ENCODE results near the gene ARRDC2.

Gene ARRDC2

GRCh38 chr19:17966129-17966483 is 41.9 kb upstream of the ARRDC2 start:
- H3K27ac ChIP-seq (replicated peaks): no peak overlapping the region
- H3K27me3 ChIP-seq (ENCODE audit: insufficient read depth, poor library complexity, severe bottlenecking): peaks cover 29% of the 10 kb centered on the region
- DNase-seq (ENCODE audit: low read depth in 1 of 2, low spot score in 1 of 2): no peak
- H3K4me3 ChIP-seq (replicated peaks; ENCODE audit: insufficient read depth, low read length): no peak overlapping the region
- TF ChIP-seq POLR2AphosphoS5 (IDR thresholded peaks at IDR 0.05; ENCODE audit: low read depth) (no peak), SPI1 (IDR thresholded peaks at IDR 0.05; ENCODE audit: borderline replicate concordance, low read depth) (no peak), GABPA (IDR thresholded peaks at IDR 0.05; ENCODE audit: low read depth) (no peak)

GRCh38 chr19:17966550-17967256 is 41.3 kb upstream of the ARRDC2 start, which contains the start of gene KCNN1:
Gene KCNN1 (plus strand): TSS chr19:17967107. CDS start chr19:17973889, 6,782 bp downstream.
- DNase-seq (ENCODE audit: low read depth in 1 of 2, low spot score in 1 of 2): no peak
- TF ChIP-seq SPI1 (IDR thresholded peaks at IDR 0.05; ENCODE audit: borderline replicate concordance, low read depth) (no peak), REST (IDR thresholded peaks at IDR 0.05; ENCODE audit: insufficient replicate concordance, low read depth) (no peak), GABPA (IDR thresholded peaks at IDR 0.05; ENCODE audit: low read depth) (no peak), POLR2AphosphoS5 (IDR thresholded peaks at IDR 0.05; ENCODE audit: low read depth) (no peak), CTCF (IDR thresholded peaks at IDR 0.05; ENCODE audit: insufficient read depth, low read length) (no peak)
- Histone ChIP-seq H3K27ac (replicated peaks) (no peak within 1 kb of the TSS), H3K4me3 (replicated peaks; ENCODE audit: insufficient read depth, low read length) (no peak within 1 kb of the TSS), H3K27me3 (ENCODE audit: insufficient read depth, poor library complexity, severe bottlenecking) (peaks cover 29% of the 10 kb centered on the region)

GRCh38 chr19:17967257-17968051 is 40.5 kb upstream of the ARRDC2 start:
- DNase-seq (ENCODE audit: low read depth in 1 of 2, low spot score in 1 of 2): no peak
- Histone ChIP-seq H3K4me3 (replicated peaks; ENCODE audit: insufficient read depth, low read length) (no peak overlapping the region), H3K27me3 (ENCODE audit: insufficient read depth, poor library complexity, severe bottlenecking) (peaks cover 29% of the 10 kb centered on the region), H3K27ac (replicated peaks) (no peak overlapping the region)
- no peak for TF ChIP-seq GABPA (IDR thresholded peaks at IDR 0.05; ENCODE audit: low read depth)
- no peak for TF ChIP-seq POLR2AphosphoS5 (IDR thresholded peaks at IDR 0.05; ENCODE audit: low read depth)
- no peak for TF ChIP-seq SPI1 (IDR thresholded peaks at IDR 0.05; ENCODE audit: borderline replicate concordance, low read depth)
- TF ChIP-seq CTCF (IDR thresholded peaks at IDR 0.05; ENCODE audit: insufficient read depth, low read length): no peak
- no peak for TF ChIP-seq REST (IDR thresholded peaks at IDR 0.05; ENCODE audit: insufficient replicate concordance, low read depth)

- DNase-seq (ENCODE audit: low read depth in 1 of 2, low spot score in 1 of 2): no peak
- Histone ChIP-seq H3K27ac (replicated peaks) (no peak overlapping the region), H3K27me3 (ENCODE audit: insufficient read depth, poor library complexity, severe bottlenecking) (peaks cover 29% of the 10 kb centered on the region), H3K4me3 (replicated peaks; ENCODE audit: insufficient read depth, low read length) (no peak overlapping the region)
- TF ChIP-seq REST (IDR thresholded peaks at IDR 0.05; ENCODE audit: insufficient replicate concordance, low read depth) (no peak), CTCF (IDR thresholded peaks at IDR 0.05; ENCODE audit: insufficient read depth, low read length) (no peak), GABPA (IDR thresholded peaks at IDR 0.05; ENCODE audit: low read depth) (no peak)
These were observed 39.6 kb upstream of the ARRDC2 start for GRCh38 chr19:17968362-17968761.

Data from HL-60 (cell line).